A549 (cell line): ENCODE measurements around the gene KANSL1.

ENCODE experiments used
- CTCF ChIP-seq: fragments of >200 bp; sonication (Bioruptor Twin); formaldehyde crosslinking; IDR thresholded peaks from 3 replicates; pipeline ENCODE4 v1.5.1; 2016
- HDAC2 ChIP-seq: fragments of 200-600 bp; sonication (generic); IDR thresholded peaks from 2 replicates; pipeline ENCODE4 v1.6.1; 2016
- JUN ChIP-seq, 2 experiments: fragments of >200 bp; sonication (Bioruptor Twin); formaldehyde crosslinking; IDR thresholded peaks; 2 replicates in 1 of 2; 3 replicates in 1 of 2; pipeline ENCODE4 v1.6.1; 2016 to 2017
- MAX ChIP-seq: IDR thresholded peaks from 2 replicates; pipeline ENCODE4 v1.6.1; 2012
- NFE2L2 ChIP-seq: fragments of 150-350 bp; conservative IDR thresholded peaks from 2 replicates; pipeline ENCODE4 v1.6.1; 2014; ENCODE audit warnings: low read length
- RAD21 ChIP-seq, 2 experiments: fragments of >200 bp in 1 of 2; sonication (Bioruptor Twin) in 1 of 2; formaldehyde crosslinking in 1 of 2; IDR thresholded peaks in 1 of 2; conservative IDR thresholded peaks in 1 of 2; 2 replicates in 1 of 2; 3 replicates in 1 of 2; pipeline ENCODE4 v1.6.1; 2012 to 2018; ENCODE audit warnings: inconsistent platforms in 1 of 2
- RFX5 ChIP-seq: fragments of 450-650 bp; IDR thresholded peaks from 2 replicates; pipeline ENCODE4 v1.7.1; 2014; ENCODE audit warnings: antibody characterized with exemption, mild to moderate bottlenecking, moderate library complexity
- ZNF302 ChIP-seq: fragments of 250-450 bp; sonication (Bioruptor Pico); IDR thresholded peaks from 2 replicates; pipeline ENCODE4 v1.9.0; 2021; ENCODE audit warnings: inconsistent platforms, mild to moderate bottlenecking, moderate library complexity

- TF ChIP-seq CTCF (no peak), MAX (no peak), JUN (IDR thresholded peaks at IDR 0.05) (no peak), RAD21 (conservative IDR thresholded peaks at IDR 0.05 in 1 of 2, IDR thresholded peaks at IDR 0.05 in 1 of 2) (no peak), NFE2L2 (no peak), ZNF302 (CRISPR knock-in tag) (no peak), HDAC2 (no peak), RFX5 (no peak)
Measured at GRCh38 chr17:46044989-46045388, 148.2 kb downstream of the KANSL1 start.
